GM20000 (cell line): ENCODE measurements around the gene VEGFA.

Source experiments
- DNase-seq: peaks from one replicate; pipeline ENCODE4 v3.0.0; 2012; ENCODE audit warnings: low spot score
- CTCF ChIP-seq: IDR thresholded peaks from 2 replicates; pipeline ENCODE4 v1.5.1; 2012; ENCODE audit warnings: mild to moderate bottlenecking, control low read depth; ENCODE audit errors: extremely low read depth, missing control alignments

The VEGFA gene

GRCh38 chr6:43833223-43833995 is 63.4 kb downstream of the VEGFA start:
- TF ChIP-seq CTCF = no peak
- DNase-seq = no peak

GRCh38 chr6:43833996-43834390 is 64.0 kb downstream of the VEGFA start:
- no peak for DNase-seq
- no peak for TF ChIP-seq CTCF

GRCh38 chr6:43834528-43835155 is 64.6 kb downstream of the VEGFA start:
- no peak for TF ChIP-seq CTCF
- no peak for DNase-seq

GRCh38 chr6:43835872-43836419 is 65.9 kb downstream of the VEGFA start:
- TF ChIP-seq CTCF = no peak
- no peak for DNase-seq
